SJSA1 (cell line): Measurements from ENCODE around the gene MDFIC. TPM values are rescaled to one million over a fixed set of nuclear protein-coding genes. Genes with fewer than 3 reads are reported as not detected.
"Not testable (repeated sequence)": the region's sequence is repeated elsewhere in the genome, so short reads cannot be mapped to it uniquely, and the experiment has no call there.

Experiments
- DNase-seq, 2 experiments: peaks; one replicate each; pipeline ENCODE4 v3.0.0-alpha.2; 2015 to 2020; ENCODE audit warnings: low spot score in 2 of 2, low read depth in 1 of 2
- H3K27ac ChIP-seq: fragments of 250-450 bp; sonication (Bioruptor Pico); 2 replicates; pipeline ENCODE4 v1.5.1; 2020; ENCODE audit warnings: mild to moderate bottlenecking, moderate library complexity
- H3K27me3 ChIP-seq: fragments of 250-450 bp; sonication (Bioruptor Pico); replicated peaks from 2 replicates; pipeline ENCODE4 v1.5.1; 2020; ENCODE audit warnings: mild to moderate bottlenecking, moderate library complexity
- H3K36me3 ChIP-seq: fragments of 250-450 bp; sonication (Bioruptor Pico); 2 replicates; pipeline ENCODE4 v1.5.1; 2020; ENCODE audit warnings: mild to moderate bottlenecking
- H3K4me1 ChIP-seq: fragments of 250-450 bp; sonication (Bioruptor Pico); replicated peaks from 2 replicates; pipeline ENCODE4 v1.6.1; 2021; ENCODE audit warnings: mild to moderate bottlenecking
- H3K4me3 ChIP-seq: fragments of 250-450 bp; sonication (Bioruptor Pico); 2 replicates; pipeline ENCODE4 v1.5.1; 2020; ENCODE audit warnings: mild to moderate bottlenecking
- H3K9me3 ChIP-seq: fragments of 250-450 bp; sonication (Bioruptor Pico); replicated peaks from 2 replicates; pipeline ENCODE4 v1.5.1; 2020; ENCODE audit warnings: mild to moderate bottlenecking
- total RNA-seq: library from RNA; depleted of rRNA; stranded (reverse); fragments of >200 nt; shearing (Covaris generic); gene quantifications from 2 replicates; pipeline ENCODE4 v1.2.3, GENCODE V29; 2014; rRNA removed

The MDFIC gene, protein sequence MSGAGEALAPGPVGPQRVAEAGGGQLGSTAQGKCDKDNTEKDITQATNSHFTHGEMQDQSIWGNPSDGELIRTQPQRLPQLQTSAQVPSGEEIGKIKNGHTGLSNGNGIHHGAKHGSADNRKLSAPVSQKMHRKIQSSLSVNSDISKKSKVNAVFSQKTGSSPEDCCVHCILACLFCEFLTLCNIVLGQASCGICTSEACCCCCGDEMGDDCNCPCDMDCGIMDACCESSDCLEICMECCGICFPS
- 43.5 and 65.0 TPM in 2 replicates for total RNA-seq

- Histone ChIP-seq H3K9me3 (no peaks in the 10 kb centered on the region), H3K27ac (peak within 1 kb of the TSS; percentile 95), H3K4me1 (peaks cover 14% of the 10 kb centered on the region), H3K4me3 (peak within 1 kb of the TSS; percentile 69), H3K27me3 (no peaks in the 10 kb centered on the region), H3K36me3 (peaks cover 29% of the 10 kb centered on the region)
- peak; percentile 69 to 86 for DNase-seq
Measured at GRCh38 chr7:114922026-114922651, at the start of gene MDFIC. MDFIC (plus strand) TSS chr7:114922094; CDS start chr7:114923034, 940 bp downstream.

DNA sequence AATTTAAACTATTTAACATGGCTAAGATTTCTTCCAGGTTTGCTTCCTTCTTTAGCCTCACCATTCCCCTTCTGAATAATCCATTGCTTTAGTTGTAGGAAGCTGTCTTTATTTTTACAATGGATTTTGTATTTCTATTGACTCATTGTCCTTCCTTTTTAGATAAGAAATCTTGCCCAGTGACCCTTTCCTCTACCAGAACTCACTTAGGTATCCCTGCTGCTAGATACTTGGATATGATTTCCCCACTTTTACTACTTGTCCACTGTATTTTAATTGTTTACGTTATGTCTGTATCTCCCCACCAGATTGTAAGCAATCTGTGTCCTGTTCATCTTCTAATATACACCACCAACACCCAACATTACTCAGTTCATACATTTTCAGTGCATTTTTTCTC is 47.7 kb upstream of the MDFIC start:
- Histone ChIP-seq H3K36me3 (no peaks in the 10 kb centered on the region), H3K27ac (no peak overlapping the region)
- DNase-seq: no peak

GRCh38 chr7:114875186-114875585 is 46.7 kb upstream of the MDFIC start:
- Histone ChIP-seq H3K27me3 (no peaks in the 10 kb centered on the region), H3K4me3 (no peak overlapping the region)

More for the DNA sequence above, 47.7 kb upstream of the MDFIC start:
- no peak overlapping the region for H3K4me3 ChIP-seq
- no peaks in the 10 kb centered on the region for H3K4me1 ChIP-seq
- no peaks in the 10 kb centered on the region for H3K9me3 ChIP-seq
- H3K27me3 ChIP-seq: no peaks in the 10 kb centered on the region

GRCh38 chr7:114879554-114879953 is 42.3 kb upstream of the MDFIC start:
- H3K36me3 ChIP-seq: no peaks in the 10 kb centered on the region
- DNase-seq: no peak
- no peak overlapping the region for H3K27ac ChIP-seq
- H3K4me3 ChIP-seq: no peak overlapping the region
- no peaks in the 10 kb centered on the region for H3K27me3 ChIP-seq
- H3K9me3 ChIP-seq: no peaks in the 10 kb centered on the region
- no peaks in the 10 kb centered on the region for H3K4me1 ChIP-seq

More at GRCh38 chr7:114875186-114875585, 46.7 kb upstream of the MDFIC start:
- Histone ChIP-seq H3K4me1 (no peaks in the 10 kb centered on the region), H3K36me3 (no peaks in the 10 kb centered on the region), H3K27ac (no peak overlapping the region), H3K9me3 (no peaks in the 10 kb centered on the region)
- no peak for DNase-seq

- DNase-seq: no peak
- peaks cover 8% of the 10 kb centered on the region for H3K4me1 ChIP-seq
- no peak overlapping the region for H3K27ac ChIP-seq
- H3K4me3 ChIP-seq: no peak overlapping the region
- no peaks in the 10 kb centered on the region for H3K9me3 ChIP-seq
- no peaks in the 10 kb centered on the region for H3K27me3 ChIP-seq
- no peaks in the 10 kb centered on the region for H3K36me3 ChIP-seq
Measured at GRCh38 chr7:114885836-114886235, 36.1 kb upstream of the MDFIC start.

DNA sequence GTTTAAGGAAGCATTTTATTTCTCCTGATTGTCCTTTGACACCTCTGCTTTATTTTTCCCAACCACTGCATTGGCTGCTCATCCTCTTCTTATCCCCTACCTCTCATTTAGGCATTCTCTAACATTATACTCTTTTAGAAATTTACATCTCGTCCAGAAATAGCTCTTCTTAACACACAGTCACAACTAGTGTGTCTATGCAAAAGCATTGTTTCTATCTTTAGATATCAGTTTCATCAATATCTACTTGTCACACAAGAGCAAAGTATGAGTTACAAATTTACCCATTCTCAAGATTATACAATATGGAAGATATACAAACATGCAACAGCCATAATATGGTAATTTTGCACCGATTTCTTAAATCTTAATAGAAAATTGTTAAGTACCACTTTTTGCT is 35.7 kb upstream of the MDFIC start:
- Histone ChIP-seq H3K36me3 (no peaks in the 10 kb centered on the region), H3K4me1 (peaks cover 8% of the 10 kb centered on the region), H3K4me3 (no peak overlapping the region), H3K27me3 (no peaks in the 10 kb centered on the region), H3K27ac (no peak overlapping the region), H3K9me3 (no peaks in the 10 kb centered on the region)
- no peak for DNase-seq

- not testable (repeated sequence) for H3K4me3 ChIP-seq, H3K9me3 ChIP-seq, H3K27ac ChIP-seq, H3K4me1 ChIP-seq, H3K27me3 ChIP-seq, H3K36me3 ChIP-seq, DNase-seq
Measured at GRCh38 chr7:114889116-114889515, 32.8 kb upstream of the MDFIC start.

GRCh38 chr7:114889646-114890285 is 32.1 kb upstream of the MDFIC start:
- H3K36me3 ChIP-seq: no peaks in the 10 kb centered on the region
- no peak overlapping the region for H3K4me3 ChIP-seq
- H3K27me3 ChIP-seq: no peaks in the 10 kb centered on the region
- DNase-seq: peak; percentile 49 to 79
- peaks cover 8% of the 10 kb centered on the region for H3K4me1 ChIP-seq
- no peak overlapping the region for H3K27ac ChIP-seq
- no peaks in the 10 kb centered on the region for H3K9me3 ChIP-seq

DNA sequence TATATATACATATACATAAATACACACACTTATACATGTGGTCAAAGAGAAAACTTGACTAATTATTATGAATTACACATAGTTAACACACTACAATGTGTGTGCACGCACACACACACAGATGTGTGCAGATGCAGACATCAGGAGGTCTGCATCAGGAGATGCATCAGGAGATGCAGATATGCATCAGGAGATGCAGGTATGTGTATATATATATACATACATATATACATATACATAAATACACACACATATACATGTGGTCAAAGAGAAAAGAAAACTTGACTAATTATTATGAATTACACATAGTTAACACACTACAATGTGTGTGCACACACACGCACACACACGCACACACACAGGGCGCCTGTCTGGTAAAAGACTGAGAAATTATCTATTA is 31.3 kb upstream of the MDFIC start:
- Histone ChIP-seq H3K27ac (no peak overlapping the region), H3K36me3 (no peaks in the 10 kb centered on the region), H3K4me1 (peaks cover 8% of the 10 kb centered on the region), H3K27me3 (no peaks in the 10 kb centered on the region), H3K9me3 (no peaks in the 10 kb centered on the region), H3K4me3 (no peak overlapping the region)
- no peak for DNase-seq

DNA sequence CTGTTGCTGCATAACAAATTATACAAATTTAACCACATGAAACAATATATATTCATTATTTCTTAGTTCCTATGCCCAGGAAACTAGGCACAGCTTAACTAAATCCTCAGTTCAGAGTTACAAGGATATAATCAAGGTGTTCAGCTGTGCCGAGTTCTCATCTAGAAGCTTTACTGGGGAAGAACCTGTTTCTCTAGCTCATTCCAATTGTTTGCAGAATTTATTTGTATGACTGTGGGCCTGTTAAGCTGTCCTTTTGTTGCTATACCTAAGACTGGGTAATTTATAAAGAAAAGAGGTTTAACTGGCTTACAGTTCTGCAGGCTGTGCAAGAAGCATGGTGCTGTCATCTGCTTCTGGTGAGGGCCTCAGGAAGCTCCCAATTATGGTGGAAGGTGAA is 21.8 kb upstream of the MDFIC start:
- 0 out of 2 replicates have a peak, but pooled peaks cover 4% of the 10 kb centered on the region for H3K4me1 ChIP-seq
- H3K27me3 ChIP-seq: no peaks in the 10 kb centered on the region
- no peak for DNase-seq
- no peak overlapping the region for H3K27ac ChIP-seq
- no peak overlapping the region for H3K4me3 ChIP-seq
- no peaks in the 10 kb centered on the region for H3K36me3 ChIP-seq
- no peaks in the 10 kb centered on the region for H3K9me3 ChIP-seq

GRCh38 chr7:114901771-114902170 is 20.1 kb upstream of the MDFIC start:
- 0 out of 2 replicates have a peak, but pooled peaks cover 4% of the 10 kb centered on the region for H3K4me1 ChIP-seq
- no peak overlapping the region for H3K27ac ChIP-seq
- H3K9me3 ChIP-seq: no peaks in the 10 kb centered on the region
- H3K27me3 ChIP-seq: no peaks in the 10 kb centered on the region
- no peaks in the 10 kb centered on the region for H3K36me3 ChIP-seq
- H3K4me3 ChIP-seq: no peak overlapping the region
- peak in 1 of 2 experiments; percentile 7 for DNase-seq

DNA sequence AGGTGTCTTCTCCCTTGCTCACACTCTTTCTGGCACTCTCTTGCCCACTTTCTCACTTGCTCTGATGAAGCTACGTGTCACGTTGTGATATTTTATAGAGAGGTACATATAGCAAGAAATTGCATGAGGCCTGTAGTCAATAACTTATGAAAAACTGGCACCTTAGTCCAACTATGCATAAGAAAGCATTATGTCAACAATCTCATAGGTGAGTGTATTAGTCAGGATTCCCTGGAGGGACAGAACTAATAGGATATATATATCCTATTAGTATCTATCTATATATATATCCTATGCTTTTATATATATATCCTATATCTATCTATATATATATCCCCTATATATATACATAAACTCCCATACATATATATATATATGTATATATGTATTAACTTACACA is 18.8 kb upstream of the MDFIC start:
- Histone ChIP-seq H3K4me3 (no peak overlapping the region), H3K4me1 (0 out of 2 replicates have a peak, but pooled peaks cover 4% of the 10 kb centered on the region), H3K27ac (no peak overlapping the region), H3K36me3 (no peaks in the 10 kb centered on the region), H3K9me3 (no peaks in the 10 kb centered on the region), H3K27me3 (no peaks in the 10 kb centered on the region)
- DNase-seq: no peak

DNA sequence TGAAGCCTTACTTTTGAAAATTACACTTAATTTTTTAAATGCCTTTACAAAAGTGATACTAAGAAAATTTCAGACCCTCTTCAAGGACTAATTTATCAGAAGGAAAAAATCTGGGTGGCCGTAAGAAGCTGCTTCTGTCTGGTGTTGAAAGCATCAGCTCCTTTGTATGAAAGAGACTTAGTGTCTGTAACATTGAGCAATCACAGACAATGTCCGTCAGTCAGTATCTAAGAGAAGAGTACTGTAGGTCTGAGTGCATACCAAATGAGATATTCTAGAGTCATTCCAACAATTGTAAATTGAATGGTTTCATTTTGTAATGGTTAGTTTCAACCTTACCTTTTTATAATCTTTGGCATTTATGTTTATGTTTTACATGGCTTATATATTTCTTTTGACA is 11.1 kb upstream of the MDFIC start:
- Histone ChIP-seq H3K9me3 (no peaks in the 10 kb centered on the region), H3K36me3 (no peaks in the 10 kb centered on the region), H3K27ac (no peak overlapping the region), H3K4me1 (no peaks in the 10 kb centered on the region), H3K4me3 (no peak overlapping the region), H3K27me3 (no peaks in the 10 kb centered on the region)
- no peak for DNase-seq

- Histone ChIP-seq H3K27ac (no peak overlapping the region), H3K4me3 (no peak overlapping the region), H3K27me3 (no peaks in the 10 kb centered on the region), H3K9me3 (no peaks in the 10 kb centered on the region), H3K36me3 (no peaks in the 10 kb centered on the region), H3K4me1 (no peaks in the 10 kb centered on the region)
- DNase-seq: no peak
Measured at GRCh38 chr7:114911411-114911810, 10.5 kb upstream of the MDFIC start.
